ENCODE results near the gene COMMD4.

The COMMD4 gene

GRCh38 chr15:75357976-75358673 is 22.3 kb downstream of the COMMD4 start:
- DNase-seq (ENCODE audit: low read depth) = no peak

GRCh38 chr15:75358771-75359536 is 23.1 kb downstream of the COMMD4 start:
- DNase-seq (ENCODE audit: low read depth) = no peak

GRCh38 chr15:75359537-75360250 is 23.8 kb downstream of the COMMD4 start:
- no peak for DNase-seq (ENCODE audit: low read depth)

GRCh38 chr15:75360391-75360790 is 24.5 kb downstream of the COMMD4 start:
- no peak for DNase-seq (ENCODE audit: low read depth)

- no peak for DNase-seq (ENCODE audit: low read depth)
Observed at GRCh38 chr15:75360856-75361255, 25.0 kb downstream of the COMMD4 start.

- no peak for DNase-seq (ENCODE audit: low read depth)
Observed at GRCh38 chr15:75361361-75361988, 25.6 kb downstream of the COMMD4 start.

GRCh38 chr15:75361989-75362641 is 26.3 kb downstream of the COMMD4 start:
- DNase-seq (ENCODE audit: low read depth) = no peak

- no peak for DNase-seq (ENCODE audit: low read depth)
Observed at GRCh38 chr15:75362642-75363249, 26.9 kb downstream of the COMMD4 start.

- no peak for DNase-seq (ENCODE audit: low read depth)
Observed at GRCh38 chr15:75363786-75364185, 27.9 kb downstream of the COMMD4 start.

GRCh38 chr15:75364881-75365280 is 29.0 kb downstream of the COMMD4 start:
- no peak for DNase-seq (ENCODE audit: low read depth)

- DNase-seq (ENCODE audit: low read depth) = no peak
Observed at GRCh38 chr15:75366163-75366562, 30.3 kb downstream of the COMMD4 start.

- no peak for DNase-seq (ENCODE audit: low read depth)
Observed at GRCh38 chr15:75367006-75367405, 31.1 kb downstream of the COMMD4 start.

GRCh38 chr15:75367406-75367912 is 31.6 kb downstream of the COMMD4 start:
- DNase-seq (ENCODE audit: low read depth) = no peak

GRCh38 chr15:75367913-75368688 is 32.2 kb downstream of the COMMD4 start, which contains the start of gene MAN2C1:
TSS of gene MAN2C1 (minus strand) at chr15:75368607. CDS start at chr15:75368583, 24 bp downstream.
- DNase-seq (ENCODE audit: low read depth) = peak; percentile 85

GRCh38 chr15:75368689-75369239 is 32.9 kb downstream of the COMMD4 start:
- DNase-seq (ENCODE audit: low read depth) = no peak

GRCh38 chr15:75369897-75370581 is 34.2 kb downstream of the COMMD4 start:
- DNase-seq (ENCODE audit: low read depth) = no peak

- no peak for DNase-seq (ENCODE audit: low read depth)
Observed at GRCh38 chr15:75371486-75371885, 35.6 kb downstream of the COMMD4 start.

GRCh38 chr15:75371901-75372688 is 36.2 kb downstream of the COMMD4 start:
- no peak for DNase-seq (ENCODE audit: low read depth)

- DNase-seq (ENCODE audit: low read depth) = no peak
Observed at GRCh38 chr15:75380773-75381172, 44.9 kb downstream of the COMMD4 start.

Measured in T-helper 22 cell (primary cell).